Activated effector memory CD4-positive, alpha-beta T cell treated with Interleukin-2 at 50 U/mL for 16 hours (primary cell): Measurements from ENCODE around the gene LEMD2.

Experiments used
- DNase-seq: peaks from one replicate; pipeline ENCODE4 v3.0.0-alpha.2; 2020

The LEMD2 gene

GRCh38 chr6:33754222-33754621 is 34.7 kb downstream of the LEMD2 start:
- DNase-seq: no peak

DNA sequence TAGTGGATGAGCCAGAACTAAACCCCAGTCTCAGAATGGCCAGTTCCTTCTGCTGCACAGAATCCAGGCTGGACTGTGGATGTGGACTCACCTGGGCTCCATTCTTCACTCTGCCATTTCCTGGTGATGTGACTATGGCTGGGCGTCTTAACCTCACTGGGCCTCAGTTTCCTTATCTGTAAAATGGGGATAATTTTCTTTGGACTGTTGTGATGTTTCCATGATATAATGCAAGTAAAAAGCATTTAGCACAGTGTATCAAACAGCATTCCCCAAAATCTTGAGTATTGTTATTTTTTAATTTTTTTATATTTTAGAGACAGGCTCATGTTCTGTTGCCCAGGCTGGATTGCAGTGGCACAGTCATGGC is 36.3 kb downstream of the LEMD2 start:
- DNase-seq: no peak

DNA sequence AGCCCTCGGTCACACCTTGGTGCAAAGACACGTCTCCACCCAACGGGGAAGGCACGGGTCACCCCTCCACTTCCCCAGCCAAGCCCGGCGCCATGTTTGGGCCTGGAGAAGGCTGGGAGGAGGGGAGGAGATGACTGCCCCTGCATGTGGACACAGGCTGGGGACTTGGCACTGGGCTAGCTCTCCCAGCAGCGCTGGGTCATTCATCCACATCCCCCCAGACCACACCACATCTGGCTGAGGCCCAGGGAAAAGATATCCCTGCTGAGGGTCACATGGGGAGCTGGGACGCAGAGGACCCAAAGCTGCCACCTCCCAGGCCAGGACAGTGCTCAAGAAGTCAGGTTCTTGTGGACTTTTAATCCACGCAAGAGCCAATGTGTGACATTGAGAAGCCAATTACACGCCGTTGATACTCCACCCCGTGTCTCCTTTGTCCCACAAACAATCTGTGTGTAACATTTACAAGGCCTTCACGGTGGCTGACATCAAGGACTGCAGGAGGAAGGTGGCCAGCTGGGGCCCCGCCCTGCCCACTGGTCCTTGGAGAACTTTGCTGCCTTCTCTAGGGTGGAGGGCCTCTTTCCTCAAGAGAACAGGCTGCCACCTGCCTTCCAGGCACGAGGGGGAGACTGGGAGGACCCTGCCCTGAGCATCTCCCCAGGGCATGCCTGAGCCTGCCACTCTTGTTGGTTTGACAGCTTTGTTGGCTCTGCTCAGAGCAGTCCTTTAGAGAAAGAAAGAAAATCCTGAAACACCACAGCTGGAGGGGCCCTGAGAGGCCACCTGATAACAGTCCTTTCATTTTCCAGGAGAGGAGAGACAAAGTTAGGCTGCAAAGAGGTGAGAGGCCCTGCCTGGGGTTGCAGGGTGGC is 36.9 kb downstream of the LEMD2 start:
- no peak for DNase-seq

DNA sequence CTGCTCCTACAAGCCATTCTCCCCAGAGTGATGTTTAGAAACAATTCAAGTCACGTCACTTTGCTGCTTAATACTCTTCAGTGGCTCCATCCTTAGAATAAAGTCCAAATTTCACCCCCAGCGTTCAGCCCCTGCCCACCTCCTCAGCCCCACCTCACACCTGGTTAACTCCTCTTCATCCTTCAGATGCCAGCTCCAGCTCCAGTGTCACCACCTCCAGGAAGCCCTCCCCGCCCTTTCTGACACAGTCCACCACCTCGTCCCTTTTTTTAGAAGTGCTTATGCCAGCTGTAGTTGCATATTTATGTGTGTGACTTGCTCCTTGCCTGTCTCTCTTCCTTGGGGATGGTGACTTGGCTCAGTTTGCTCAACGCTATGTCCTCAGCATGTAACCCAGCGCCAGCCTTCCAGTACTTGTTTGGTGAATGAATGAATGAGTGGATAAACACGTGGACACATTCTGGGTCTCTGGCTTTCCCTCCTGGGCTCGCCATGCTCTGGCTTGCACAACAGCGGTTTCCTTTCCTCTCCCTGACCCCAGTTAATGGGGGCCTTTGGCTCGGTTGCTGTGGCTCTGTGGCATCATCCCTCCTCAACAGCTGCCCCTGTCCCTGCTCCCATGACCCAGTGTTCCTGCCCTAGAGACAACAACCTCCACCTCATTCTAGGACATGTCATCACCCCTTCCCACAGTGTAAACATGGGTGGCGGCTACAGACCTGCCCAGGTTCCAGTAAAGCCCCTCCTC is 38.5 kb downstream of the LEMD2 start:
- no peak for DNase-seq

DNA sequence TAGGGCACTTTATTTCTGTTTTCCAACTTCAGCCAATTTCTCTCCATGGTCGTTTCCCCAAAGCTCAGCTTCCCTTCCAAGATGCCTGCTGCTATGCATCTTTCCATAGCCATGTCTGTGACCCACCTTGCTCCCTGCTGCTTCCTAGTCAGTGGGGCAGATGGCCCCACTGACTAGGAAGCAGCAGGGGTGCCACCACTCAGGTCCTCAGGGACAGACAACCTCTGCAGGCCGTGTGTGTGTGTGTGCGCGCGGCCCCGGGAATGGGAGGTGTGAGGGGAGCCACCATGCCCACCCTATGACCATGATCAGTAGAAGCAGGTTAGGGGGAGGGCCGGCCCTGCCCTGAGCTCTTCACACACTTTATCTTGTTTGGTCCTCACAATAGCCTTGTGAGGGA is 39.5 kb downstream of the LEMD2 start:
- DNase-seq: no peak

- DNase-seq: no peak
Observed at GRCh38 chr6:33748841-33749240, 40.1 kb downstream of the LEMD2 start.

- DNase-seq: no peak
Observed at GRCh38 chr6:33747823-33748222, 41.1 kb downstream of the LEMD2 start.

GRCh38 chr6:33746651-33747100 is 42.3 kb downstream of the LEMD2 start, which contains the start of gene IP6K3:
IP6K3 (minus strand) TSS chr6:33746905; CDS start chr6:33735476, 11,429 bp downstream.
- DNase-seq: no peak

- DNase-seq: no peak
Observed at GRCh38 chr6:33746036-33746600, 42.8 kb downstream of the LEMD2 start.

- no peak for DNase-seq
Observed at GRCh38 chr6:33745548-33745947, 43.4 kb downstream of the LEMD2 start.

- no peak for DNase-seq
Observed at GRCh38 chr6:33744895-33745546, 43.9 kb downstream of the LEMD2 start.

GRCh38 chr6:33744001-33744848 is 44.7 kb downstream of the LEMD2 start:
- peak; percentile 54 for DNase-seq

DNA sequence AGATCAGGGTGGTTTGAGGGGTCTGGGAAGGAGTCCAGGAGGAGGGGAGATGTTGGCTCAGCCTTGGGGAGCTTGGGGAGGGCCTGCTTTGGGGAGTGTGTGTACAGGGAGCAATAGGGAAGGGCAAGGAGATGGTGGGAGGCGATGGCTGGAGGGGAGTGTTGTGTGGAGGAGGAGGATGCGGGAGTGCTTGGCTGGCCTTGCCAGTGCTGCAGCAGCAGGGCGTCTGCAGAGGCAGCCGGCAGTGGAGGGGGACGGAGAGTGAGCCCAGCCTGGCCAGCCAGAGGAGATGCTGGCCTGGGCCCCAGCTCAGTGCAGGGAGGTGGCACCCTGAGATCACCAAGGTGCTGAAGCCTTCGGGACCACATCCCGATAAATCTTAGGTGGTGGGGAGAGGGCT is 46.1 kb downstream of the LEMD2 start:
- no peak for DNase-seq

DNA sequence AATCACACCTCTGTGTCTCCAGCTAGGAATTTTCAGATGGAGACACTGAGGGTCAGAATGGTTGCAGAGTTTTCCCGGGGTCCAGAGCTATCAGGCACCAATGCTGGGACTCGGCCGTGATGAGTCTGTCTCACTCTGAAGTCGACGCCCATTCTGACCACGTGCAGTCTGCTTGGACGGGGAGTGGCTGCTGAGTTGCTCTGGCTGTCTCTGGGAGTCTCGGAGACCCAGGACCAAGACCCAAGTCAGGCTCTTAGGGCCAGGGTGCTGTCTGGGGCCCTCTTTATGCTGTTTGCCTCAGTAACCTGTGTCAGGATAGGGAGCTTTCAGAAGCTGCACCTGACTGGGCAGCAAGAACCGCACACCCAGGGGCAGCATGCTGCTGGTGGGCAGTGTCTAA is 46.8 kb downstream of the LEMD2 start:
- DNase-seq: no peak

DNA sequence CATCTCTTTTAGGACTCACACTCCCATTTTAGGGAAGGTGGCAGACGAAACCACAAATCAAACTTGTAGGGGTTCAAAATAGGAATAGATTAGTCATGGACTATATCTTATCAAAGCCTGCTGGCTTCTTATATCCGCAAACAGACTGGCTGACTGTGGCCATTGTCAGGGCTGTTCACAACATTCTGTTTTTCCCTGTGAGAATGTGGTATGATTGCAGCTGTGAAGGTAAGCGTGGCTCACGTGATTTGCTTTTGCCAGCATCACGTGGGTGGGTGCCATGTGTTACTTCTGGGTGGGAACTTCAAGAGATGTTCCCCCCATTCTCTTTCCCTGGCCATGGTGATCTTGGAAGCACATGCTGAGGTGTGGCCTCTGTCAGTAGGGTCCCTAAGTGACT is 48.1 kb downstream of the LEMD2 start:
- no peak for DNase-seq

- no peak for DNase-seq
Observed at GRCh38 chr6:33740204-33740608, 48.7 kb downstream of the LEMD2 start.

- DNase-seq: no peak
Observed at GRCh38 chr6:33739571-33739970, 49.4 kb downstream of the LEMD2 start.

DNA sequence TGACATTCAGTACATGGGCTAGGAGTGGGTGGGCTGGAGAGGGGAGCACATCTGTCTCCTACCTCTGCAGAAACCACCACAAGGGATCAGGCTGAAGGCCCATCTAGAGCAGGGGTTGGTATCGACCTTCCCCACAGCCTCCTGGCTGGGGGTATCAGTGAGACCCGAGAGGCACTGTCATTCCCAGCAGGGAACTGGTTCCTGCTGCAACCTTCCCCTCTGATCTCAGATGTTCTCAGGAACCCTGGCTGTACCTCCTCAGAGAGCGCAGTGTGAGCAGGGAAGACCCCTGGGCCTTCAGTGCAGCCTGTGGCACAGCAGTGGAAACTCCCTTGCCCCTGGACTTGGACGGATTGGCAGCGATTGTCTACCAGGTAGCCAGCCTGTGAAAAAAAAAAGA is 50.1 kb downstream of the LEMD2 start:
- DNase-seq: no peak

- DNase-seq: no peak
Observed at GRCh38 chr6:33738153-33738552, 50.8 kb downstream of the LEMD2 start.

GRCh38 chr6:33737267-33738026 is 51.5 kb downstream of the LEMD2 start:
- DNase-seq: no peak

GRCh38 chr6:33735216-33735615 is 53.7 kb downstream of the LEMD2 start:
- DNase-seq: no peak

DNA sequence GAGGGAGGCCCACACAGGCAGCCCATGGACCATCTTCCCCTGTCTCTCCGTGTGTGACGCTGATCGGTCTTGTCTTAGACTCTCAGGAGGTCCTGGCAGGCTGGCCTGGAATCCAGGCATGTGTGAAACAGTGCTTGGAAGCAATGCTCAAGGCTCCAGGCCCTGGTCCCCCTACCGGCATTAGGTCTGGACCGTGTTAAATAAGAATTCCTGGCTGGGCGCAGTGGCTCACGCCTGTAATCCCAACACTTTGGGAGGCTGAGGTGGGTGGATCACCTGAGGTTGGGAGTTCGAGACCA is 55.3 kb downstream of the LEMD2 start:
- no peak for DNase-seq
